ENCODE data around the gene PAX7.

PAX7 gene

DNA sequence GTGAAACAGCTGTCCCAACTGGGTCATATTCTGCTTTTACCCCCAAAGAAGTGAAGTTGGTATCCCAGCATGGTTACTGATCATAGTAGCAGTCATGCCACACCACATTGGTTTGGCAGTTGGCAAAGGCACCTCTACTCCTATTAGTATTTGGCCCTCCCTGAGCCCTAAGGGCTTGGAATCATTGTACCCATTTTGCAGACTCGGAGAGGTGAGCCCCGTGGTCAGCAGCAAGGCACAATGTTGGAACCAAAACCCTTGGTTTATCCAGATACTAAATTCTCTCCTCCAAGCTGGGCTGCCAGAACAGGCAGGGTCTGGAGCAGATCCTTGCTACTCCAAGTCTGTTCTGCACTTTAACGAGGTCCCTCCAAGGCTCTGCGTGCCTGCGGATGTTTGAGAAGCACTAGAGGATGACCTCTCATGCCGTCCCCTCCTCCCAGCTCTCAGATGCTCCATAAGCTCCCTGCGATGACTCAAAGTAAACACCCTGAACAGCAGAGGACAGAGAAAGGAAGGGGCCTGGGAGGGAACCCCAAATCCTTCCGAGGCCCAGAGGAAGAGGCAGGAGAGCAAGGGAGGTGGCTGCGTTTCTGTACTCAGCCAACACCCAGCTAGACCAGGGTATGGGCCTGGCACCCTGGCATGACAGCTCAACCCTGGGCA lies 89.3 kb downstream of the PAX7 start:
- no peak for DNase-seq (ENCODE audit: low read depth, low spot score)
- H3K4me3 ChIP-seq (ENCODE audit: low read length): no peak overlapping the region

DNA sequence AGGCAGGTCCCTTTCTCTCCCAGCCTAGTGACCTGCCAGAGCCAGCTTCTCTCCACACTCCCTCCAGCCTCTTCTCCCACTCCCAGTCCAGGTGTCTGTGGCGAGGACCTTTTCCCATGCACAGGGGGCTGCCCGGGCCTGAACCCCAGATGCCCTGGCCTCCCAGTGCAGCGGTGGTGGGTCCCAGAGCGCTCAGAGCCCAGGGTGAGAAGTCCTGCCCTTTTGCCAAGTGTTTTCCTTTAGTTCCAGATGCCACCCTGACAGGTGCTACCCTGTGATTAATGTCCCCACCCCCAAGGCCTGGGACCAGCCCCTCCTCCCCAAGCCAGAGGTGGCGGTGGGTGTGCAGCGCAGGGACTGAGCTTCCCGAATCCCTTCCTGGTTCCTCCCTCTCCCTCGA lies 90.4 kb downstream of the PAX7 start:
- no peak for DNase-seq (ENCODE audit: low read depth, low spot score)
- H3K4me3 ChIP-seq (ENCODE audit: low read length): no peak overlapping the region

DNA sequence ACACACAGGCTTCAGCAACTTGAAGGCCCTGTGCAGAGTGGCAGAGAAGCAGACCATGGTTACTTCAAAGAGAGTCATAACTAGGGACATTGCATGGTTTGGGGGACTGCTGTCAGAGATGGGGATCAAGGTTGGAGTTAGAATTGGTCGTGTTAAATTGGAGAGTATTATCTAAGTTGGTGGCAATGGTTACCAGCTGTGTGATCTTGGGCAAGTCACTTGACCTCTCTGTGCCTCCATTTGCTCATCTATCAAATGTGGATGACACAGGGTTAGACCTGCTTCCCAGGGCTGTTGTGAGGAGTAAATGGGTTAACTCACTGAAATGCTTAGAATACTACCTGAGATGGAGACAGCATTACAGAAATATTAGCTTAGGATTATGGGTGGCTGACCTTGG lies 91.1 kb downstream of the PAX7 start:
- no peak for DNase-seq (ENCODE audit: low read depth, low spot score)

DNA sequence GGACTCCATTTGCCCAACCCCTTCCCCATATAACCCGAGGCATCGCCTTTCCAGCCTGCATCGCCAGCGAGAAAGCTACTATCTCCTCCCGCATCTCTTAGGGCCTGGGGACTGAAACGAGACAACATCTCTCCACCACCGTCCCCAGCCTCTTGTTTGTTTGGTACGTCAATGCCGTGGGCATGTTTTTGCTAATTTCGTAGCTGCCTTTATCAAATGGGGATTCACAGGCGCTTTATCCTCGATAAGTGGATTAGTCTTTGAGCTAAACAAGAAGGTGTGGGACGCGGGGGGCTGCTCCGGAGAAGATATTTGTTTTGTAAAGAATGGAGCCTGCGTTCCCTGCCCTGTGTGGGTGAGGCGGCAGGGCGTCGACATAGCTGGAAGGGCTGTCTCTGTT lies 91.6 kb downstream of the PAX7 start:
- no peak overlapping the region for H3K4me3 ChIP-seq (ENCODE audit: low read length)
- no peak for DNase-seq (ENCODE audit: low read depth, low spot score)

More for the DNA sequence above, 91.1 kb downstream of the PAX7 start:
- no peak overlapping the region for H3K4me3 ChIP-seq (ENCODE audit: low read length)

DNA sequence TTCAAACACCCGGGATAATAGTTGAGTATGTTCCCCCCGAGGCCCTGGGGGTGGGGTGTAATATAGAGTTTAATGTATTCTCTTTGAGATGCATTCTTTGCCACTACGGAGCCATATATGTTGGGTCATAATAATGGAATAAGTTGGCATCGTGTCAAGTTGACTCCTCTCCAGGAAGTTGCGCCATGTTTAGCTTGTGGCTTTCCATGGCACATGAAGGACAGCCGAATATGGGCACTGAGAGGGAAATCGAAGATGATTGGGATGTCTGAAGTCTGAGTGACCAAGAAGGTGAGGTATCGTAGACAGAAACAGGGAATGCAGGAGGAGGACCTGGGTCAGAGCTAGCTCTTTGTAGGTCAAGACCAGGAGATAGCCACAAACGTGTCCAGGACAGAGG lies 92.6 kb downstream of the PAX7 start:
- H3K4me3 ChIP-seq (ENCODE audit: low read length): no peak overlapping the region
- no peak for DNase-seq (ENCODE audit: low read depth, low spot score)

DNA sequence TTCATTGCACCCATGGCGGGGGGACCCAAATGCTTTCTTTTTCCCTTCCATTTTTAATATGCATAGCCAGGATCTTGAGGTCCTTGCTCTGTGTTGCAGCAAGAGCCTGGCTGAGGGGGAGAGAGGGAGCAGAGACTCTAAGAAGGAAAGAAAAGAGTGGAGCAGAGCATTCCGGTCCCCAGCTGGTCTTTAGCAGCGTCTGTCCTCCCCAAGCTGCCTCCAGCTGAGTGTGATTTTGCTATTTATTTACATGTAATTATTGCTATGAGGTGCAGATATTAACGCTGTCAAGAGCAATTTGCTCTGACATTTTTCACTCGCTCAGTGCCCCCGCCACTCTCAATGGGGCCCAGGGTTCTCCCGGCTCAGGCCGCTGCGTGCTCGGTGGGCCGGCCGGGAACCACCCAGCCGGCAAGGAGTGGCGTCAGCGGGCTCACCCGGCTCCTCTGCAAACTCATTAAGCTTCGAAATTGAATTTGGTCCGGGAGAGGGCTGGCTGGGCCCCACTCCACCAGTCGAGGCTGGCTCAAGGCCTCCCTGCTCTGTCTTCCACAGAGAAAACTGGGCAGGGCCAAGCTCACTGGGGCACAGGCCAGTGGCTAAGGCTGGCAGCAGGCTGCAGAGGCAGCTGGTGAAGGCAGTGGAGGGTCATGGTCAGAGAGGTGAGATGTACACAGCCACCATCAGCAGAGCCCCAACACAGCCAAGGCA lies 93.2 kb downstream of the PAX7 start:
- H3K4me3 ChIP-seq (ENCODE audit: low read length): no peak overlapping the region
- DNase-seq (ENCODE audit: low read depth, low spot score): no peak

DNA sequence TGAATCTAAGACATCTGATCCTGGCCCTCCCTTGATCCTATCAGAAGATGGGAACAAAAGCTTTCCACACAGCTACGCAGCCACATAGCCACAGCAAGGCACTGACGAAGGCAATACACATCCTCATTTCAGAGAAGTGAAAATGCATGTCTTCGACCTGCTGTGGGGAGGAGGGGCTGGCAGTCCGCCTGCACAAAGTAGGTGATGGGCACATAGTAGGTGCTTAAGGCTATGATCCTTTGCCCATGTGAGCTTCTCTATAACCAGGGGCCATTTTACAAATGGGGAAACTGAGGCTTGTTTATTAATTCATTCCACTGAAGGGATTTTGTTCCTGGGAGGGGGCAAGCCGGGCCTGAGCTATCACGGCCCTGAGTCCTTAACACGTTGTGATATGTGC lies 94.2 kb downstream of the PAX7 start:
- no peak overlapping the region for H3K4me3 ChIP-seq (ENCODE audit: low read length)
- DNase-seq (ENCODE audit: low read depth, low spot score): no peak

DNA sequence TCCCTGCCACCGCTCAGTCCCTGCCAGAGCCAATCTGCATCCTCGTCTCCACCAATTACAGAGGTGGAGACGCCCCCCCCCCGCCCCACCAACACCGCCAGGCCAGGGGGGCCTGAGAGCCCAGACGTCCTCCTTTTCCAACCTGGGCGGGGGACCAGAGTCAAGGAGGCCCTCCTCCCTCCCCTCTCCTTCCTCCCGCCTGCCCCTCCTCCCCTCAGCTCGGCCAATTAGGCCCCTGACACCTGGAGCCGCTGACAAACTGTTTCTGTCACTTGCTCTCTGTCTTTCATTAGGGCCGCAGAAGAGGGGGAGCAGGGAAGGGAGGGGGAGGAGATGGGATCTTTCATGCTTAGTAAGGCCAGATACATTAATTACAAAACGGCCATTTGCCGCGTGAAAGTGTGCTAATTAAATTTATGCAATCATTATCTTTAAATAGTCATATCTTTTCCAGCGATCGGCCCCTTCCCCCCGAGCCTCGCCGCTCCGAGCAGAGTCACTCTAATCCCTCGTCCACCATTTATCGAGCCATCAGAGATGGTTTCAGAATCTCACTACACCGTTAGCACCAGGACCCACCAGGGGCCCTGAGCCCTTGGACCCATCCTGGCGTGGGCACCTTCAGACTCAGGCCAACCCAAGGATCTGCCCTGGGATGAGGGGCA lies 94.7 kb downstream of the PAX7 start:
- no peak overlapping the region for H3K4me3 ChIP-seq (ENCODE audit: low read length)
- no peak for DNase-seq (ENCODE audit: low read depth, low spot score)

DNA sequence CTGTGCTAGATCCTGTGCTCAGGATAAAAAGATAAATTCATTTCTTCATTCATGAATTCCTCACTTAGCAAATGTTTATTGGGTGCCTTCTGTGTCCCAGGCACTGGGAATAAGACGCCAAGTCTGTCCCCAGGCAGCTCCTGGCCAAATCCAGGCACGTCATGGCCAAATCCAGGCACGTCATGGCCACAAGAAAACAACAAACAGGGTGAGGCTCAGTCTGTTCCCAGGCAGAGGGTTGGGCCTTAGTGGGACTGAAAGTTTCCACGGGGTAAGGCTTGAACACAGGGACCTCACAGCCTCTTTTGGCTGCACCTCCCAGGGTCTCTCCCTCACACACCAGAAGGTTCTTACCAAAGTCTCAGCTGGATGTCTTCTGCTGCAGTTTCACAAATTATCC lies 95.7 kb downstream of the PAX7 start:
- DNase-seq (ENCODE audit: low read depth, low spot score): no peak

DNA sequence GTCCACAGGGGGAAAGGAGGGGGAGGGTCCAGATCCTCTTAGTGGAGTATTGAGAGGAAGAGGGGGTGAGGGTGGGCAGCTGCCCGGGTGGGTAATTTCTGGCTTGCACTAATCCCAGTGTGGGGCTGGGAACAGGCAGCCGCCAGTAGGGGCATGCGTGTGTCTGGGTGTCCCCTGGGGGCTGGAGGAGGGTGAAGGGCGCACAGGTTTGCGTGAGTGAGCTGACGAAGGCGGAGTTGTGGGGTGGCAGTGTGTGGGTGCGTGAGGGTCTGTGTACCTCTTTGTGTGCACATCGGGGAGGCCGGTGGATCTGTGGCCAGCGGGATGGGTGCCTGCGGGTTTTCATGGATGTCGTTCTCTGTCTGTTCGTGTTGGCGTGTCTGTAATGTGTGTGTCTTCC lies 97.3 kb downstream of the PAX7 start:
- no peak for DNase-seq (ENCODE audit: low read depth, low spot score)
- no peak overlapping the region for H3K4me3 ChIP-seq (ENCODE audit: low read length)

More for the DNA sequence above, 95.7 kb downstream of the PAX7 start:
- no peak overlapping the region for H3K4me3 ChIP-seq (ENCODE audit: low read length)

DNA sequence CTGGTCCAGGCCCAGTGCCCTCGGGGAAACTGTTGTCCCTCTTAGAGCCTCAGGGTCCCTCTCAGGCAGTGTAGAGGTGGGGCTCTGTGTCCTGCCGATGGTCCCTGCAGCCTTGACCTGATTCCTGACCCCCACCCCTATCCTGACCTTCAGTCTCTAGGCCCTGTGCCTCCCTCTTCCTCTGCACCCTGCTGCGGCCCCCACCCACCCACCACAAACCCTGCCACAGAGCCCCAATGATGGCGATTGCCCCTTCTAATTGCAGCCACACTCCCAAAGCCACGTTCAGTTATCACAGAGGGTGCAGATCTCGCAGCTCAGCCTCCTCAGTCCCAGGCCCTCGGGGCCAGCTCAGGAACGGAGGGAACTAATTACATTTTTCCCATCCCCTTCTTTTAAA lies 99.7 kb downstream of the PAX7 start:
- no peak for DNase-seq (ENCODE audit: low read depth, low spot score)
- no peak overlapping the region for H3K4me3 ChIP-seq (ENCODE audit: low read length)

DNA sequence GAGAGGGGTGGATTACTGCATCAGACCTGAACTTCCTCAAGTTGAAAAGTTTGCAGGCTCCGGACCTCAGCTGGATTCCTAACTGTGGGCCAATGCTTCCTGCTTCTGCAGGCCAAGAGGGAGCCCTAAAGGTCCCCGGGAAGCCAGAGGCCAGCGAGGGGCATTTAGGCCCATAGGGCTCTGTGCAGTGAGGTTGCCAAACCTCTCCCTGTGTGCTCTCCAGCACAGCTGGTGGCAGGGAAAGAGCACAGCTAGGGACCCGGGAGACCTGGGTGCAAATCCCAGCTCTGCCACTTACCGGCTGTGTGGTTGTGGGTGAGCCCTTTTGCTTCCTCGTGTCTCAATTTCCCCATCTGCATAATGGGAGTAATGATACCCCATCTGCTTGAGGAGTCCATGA lies 100.5 kb downstream of the PAX7 start:
- H3K4me3 ChIP-seq (ENCODE audit: low read length): no peak overlapping the region
- no peak for DNase-seq (ENCODE audit: low read depth, low spot score)

DNA sequence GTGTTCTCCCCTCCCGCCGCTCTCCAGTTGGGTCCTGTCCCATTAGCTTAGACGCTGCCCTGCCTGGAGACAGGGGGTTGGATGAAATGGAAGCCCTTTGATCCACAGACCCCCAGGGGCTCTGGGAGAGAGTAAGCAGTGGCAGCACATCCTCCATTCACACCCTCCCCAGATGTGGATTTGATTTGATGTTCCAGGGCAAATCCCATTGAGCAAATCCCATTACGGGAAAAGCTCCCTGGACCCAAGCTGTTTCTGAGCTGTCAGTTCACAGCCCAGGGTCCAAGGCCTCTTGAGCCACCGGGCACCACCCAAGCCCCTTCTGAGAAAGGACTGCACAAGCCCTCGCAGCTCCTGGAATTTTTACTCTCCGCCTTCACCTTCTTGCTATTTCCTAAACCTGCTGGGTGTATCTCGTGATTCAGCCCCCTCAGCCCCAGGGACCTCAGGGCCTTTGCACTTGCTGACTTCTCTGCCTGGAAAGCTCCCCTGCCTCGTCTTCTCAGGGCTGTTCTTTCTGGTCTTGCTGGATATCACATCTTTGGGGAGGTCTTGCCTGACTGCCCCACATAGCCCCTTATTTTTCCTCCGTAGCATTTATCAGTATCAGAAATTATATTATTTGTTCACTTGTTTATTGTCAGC lies 101.1 kb downstream of the PAX7 start:
- DNase-seq (ENCODE audit: low read depth, low spot score): no peak
- H3K4me3 ChIP-seq (ENCODE audit: low read length): no peak overlapping the region

DNA sequence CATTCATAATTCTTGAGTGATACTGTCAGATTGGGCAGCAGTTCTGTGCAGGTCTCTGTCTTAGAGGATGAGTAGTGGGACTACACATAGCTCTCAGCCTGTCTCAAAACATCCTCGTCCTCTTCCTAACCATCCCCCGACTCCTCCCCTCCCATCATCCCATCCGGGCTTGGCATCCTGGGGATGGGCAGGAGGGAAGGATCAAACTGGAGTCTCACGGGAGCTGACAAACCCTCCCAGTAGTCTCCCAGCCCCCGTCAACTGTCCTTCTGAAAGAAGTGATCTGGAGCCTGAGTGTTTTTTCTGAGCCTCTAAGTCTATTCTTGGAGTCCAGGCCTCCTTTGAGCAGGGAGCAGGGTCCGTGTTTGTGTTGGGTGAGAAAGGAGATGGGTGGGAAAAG lies 102.0 kb downstream of the PAX7 start:
- no peak for DNase-seq (ENCODE audit: low read depth, low spot score)
- no peak overlapping the region for H3K4me3 ChIP-seq (ENCODE audit: low read length)

DNA sequence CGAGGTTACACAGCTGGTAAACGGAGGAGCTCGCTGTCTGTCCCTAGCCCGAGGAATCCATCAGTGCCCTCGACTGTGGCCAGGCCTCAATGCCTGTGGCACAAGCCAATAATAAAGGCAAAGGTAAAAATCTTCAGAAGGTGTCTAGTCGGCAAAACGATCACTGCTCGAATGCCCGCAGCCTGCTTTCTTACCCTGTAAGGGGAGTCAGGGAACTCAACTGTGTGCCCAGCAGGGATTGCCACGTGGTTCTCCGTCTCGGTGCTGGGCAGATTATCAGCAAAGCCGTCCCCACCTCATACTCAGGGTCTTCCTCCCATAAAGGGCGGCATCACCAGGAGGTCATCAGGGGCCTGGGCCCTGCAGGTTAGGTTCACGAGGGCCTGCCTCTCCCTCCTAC lies 103.4 kb downstream of the PAX7 start:
- DNase-seq (ENCODE audit: low read depth, low spot score): no peak
- no peak overlapping the region for H3K4me3 ChIP-seq (ENCODE audit: low read length)

DNA sequence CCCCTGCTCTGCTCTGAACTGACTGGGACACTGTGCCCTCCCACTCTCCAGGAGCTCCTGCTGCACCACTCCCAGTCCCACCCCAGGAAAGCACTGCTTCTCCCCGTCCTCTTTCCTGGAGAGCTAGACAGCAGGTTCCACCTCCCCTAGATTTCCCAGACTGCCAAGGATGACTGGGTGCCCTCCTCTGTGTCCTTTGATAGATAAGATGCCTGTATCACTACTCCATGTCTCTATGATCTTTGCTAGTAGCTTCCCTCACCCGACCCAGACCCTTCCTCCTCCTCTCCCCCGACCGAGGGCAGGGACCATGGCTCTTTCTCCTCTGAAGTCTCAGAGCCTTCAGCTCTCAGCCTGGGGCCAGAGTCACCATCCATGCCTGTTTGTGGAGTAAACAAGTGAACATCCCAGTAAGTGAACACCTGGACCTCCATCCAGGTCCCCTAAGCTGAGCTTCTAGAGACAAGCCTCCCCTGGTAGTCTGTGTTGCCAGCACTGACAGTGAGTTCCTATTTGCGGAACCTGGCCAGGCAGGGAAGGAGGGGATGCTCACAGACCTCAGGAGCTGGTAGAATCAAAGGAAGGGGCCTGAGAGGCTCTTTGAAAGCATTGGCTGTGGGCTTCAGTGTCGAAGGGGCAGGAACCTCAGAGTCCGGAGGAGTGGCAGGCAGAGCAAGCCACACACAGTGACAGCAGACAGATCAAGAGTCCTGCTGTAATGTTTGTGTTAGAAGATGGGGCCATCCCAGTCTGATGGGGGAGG lies 104.0 kb downstream of the PAX7 start:
- no peak overlapping the region for H3K4me3 ChIP-seq (ENCODE audit: low read length)
- DNase-seq (ENCODE audit: low read depth, low spot score): no peak

DNA sequence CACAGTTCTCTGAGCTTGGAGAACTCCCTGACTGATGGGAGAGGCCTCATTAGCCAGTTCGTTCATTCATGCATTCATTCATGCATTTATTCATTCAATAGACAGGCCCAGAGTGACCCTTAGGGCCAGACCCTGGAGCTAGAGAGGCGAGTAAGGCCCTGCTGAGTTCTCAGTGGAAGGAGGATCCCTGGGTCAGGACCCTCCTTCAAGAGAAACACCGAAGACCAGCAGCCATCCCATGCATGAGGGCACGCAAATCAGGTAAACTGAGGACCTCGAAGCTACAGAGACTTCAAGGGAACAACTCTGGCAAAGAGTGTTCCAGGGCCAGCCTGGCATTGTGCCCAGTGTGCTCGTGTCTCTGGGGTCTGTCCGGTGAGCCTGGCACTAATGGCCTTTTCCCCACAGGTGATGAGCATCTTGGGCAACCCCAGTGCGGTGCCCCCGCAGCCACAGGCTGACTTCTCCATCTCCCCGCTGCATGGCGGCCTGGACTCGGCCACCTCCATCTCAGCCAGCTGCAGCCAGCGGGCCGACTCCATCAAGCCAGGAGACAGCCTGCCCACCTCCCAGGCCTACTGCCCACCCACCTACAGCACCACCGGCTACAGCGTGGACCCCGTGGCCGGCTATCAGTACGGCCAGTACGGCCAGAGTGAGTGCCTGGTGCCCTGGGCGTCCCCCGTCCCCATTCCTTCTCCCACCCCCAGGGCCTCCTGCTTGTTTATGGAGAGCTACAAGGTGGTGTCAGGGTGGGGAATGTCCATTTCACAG lies 104.8 kb downstream of the PAX7 start:
- no peak for DNase-seq (ENCODE audit: low read depth, low spot score)

DNA sequence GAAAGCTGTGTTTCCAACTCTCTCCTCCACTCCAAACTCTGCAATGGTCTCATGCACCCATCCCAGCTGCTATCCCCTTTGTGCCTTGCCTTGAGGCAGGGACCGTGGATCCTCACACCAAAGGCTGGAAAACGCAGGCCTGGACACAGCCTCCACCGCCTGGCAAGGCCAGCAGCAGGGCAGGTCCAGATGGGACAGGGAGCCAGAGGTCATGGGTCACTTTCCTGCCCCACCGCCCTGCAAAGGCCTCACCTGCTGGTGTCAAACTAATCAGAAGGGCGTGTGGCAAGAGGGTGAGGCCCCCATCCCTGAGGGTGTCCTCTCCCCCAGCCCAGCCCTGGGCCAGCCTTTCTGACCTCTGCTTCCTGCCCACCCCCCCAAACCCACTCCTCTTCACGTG lies 106.3 kb downstream of the PAX7 start:
- no peak for DNase-seq (ENCODE audit: low read depth, low spot score)
- H3K4me3 ChIP-seq (ENCODE audit: low read length): no peak overlapping the region

More for the DNA sequence above, 104.8 kb downstream of the PAX7 start:
- no peak overlapping the region for H3K4me3 ChIP-seq (ENCODE audit: low read length)

DNA sequence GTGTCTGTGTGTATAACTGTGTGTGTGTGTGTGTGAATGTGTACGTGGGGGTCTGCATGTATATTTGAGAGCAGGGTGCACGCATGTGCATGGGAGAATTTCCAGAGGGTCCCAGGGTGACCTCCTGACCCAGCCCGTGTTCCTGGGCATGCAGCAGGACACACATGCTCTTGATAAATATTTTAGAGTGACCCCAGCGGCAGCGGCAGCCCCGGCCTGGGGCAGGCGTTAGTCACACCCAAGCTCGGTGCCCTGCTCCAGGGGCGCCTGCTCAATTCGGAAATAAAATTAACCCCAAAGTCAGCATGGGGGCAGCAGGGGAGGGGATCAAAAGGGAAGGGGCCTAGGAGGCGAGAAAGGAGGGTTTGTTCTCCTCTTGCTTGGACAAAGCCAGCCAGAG lies 107.5 kb downstream of the PAX7 start:
- no peak for DNase-seq (ENCODE audit: low read depth, low spot score)
- H3K4me3 ChIP-seq (ENCODE audit: low read length): no peak overlapping the region
